Uterus (tissue), 4 donors: ENCODE results near the gene HPSE. TPM values are rescaled to one million over a fixed set of nuclear protein-coding genes. Genes with fewer than 3 reads are reported as not detected.
A peak's percentile ranks its signal among the peaks of the same experiment; 100 is the strongest.

Source experiments
- DNase-seq, 2 donors: peaks; one replicate each; pipeline ENCODE4 v3.0.0-alpha.2; 2019 to 2020
- H3K27ac ChIP-seq, 2 donors: fragments of 200-600 bp; sonication (generic); 1 replicate in 1 of 2; 2 replicates in 1 of 2; pipeline ENCODE4 v1.5.1; 2016 to 2018
- H3K27me3 ChIP-seq, 2 donors: fragments of 200-600 bp; sonication (generic); one replicate each; pipeline ENCODE4 v1.5.1; 2018 to 2019; ENCODE audit warnings: control low read depth in 1 of 2
- H3K36me3 ChIP-seq, 2 donors: fragments of 200-600 bp; sonication (generic); one replicate each; pipeline ENCODE4 v1.5.1; 2019; ENCODE audit warnings: control low read depth in 1 of 2
- H3K4me1 ChIP-seq, 2 donors: fragments of 200-600 bp; sonication (generic); one replicate each; pipeline ENCODE4 v1.5.1; 2018 to 2019; ENCODE audit warnings: control low read depth in 1 of 2
- H3K4me3 ChIP-seq, 2 donors: fragments of 200-600 bp; sonication (generic); 1 replicate in 1 of 2; 2 replicates in 1 of 2; pipeline ENCODE4 v1.5.1; 2018 to 2019; ENCODE audit warnings: mild to moderate bottlenecking in 1 of 2
- H3K9me3 ChIP-seq, 2 donors: fragments of 200-600 bp; sonication (generic); one replicate each; pipeline ENCODE4 v1.5.1; 2019; ENCODE audit warnings: control low read depth in 1 of 2
- CTCF ChIP-seq, 4 experiments: fragments of 200-600 bp in 2 of 4; fragments of 450-650 bp in 2 of 4; sonication (generic) in 2 of 4; IDR thresholded peaks; one replicate each; pipeline ENCODE4 v1.5.1; 2016 to 2019; ENCODE audit warnings: antibody characterized with exemption in 4 of 4, mild to moderate bottlenecking in 2 of 4, moderate library complexity in 1 of 4
- POLR2A ChIP-seq, 2 donors: fragments of 450-650 bp; IDR thresholded peaks; one replicate each; pipeline ENCODE4 v1.6.1; 2016; ENCODE audit warnings: antibody characterized with exemption in 2 of 2, mild to moderate bottlenecking in 1 of 2, moderate library complexity in 1 of 2
- intact Hi-C: fragments of 100-400 bp; cut with DNase I; formaldehyde crosslinking; loops from one replicate; pipeline ENCODE4 v1.15.1; 2023; ENCODE audit warnings: low total_unique reads
- total RNA-seq, 4 donors: library from RNA; depleted of rRNA in 3 of 4; stranded (reverse); fragments of >200 nt in 3 of 4; gene quantifications; one replicate each; pipeline versions ENCODE4 v1.1.0 to v1.2.4, GENCODE V29; 2014 to 2023
- donor health status: DM: yes; HTN: yes; CAD: no.

The HPSE gene
- total RNA-seq, 4 donors from 2014 or later, result 1.3 to 10.2 (median 5.8) TPM

- Histone ChIP-seq H3K9me3 (no peaks in the 10 kb centered on the region), H3K4me1 (peaks cover 0 to 6% of the 10 kb centered on the region in 2 donors), H3K36me3 (no peaks in the 10 kb centered on the region), H3K27ac (no peak overlapping the region), H3K27me3 (no peaks in the 10 kb centered on the region), H3K4me3 (no peak overlapping the region)
- TF ChIP-seq POLR2A (IDR thresholded peaks at IDR 0.05) (no peak), CTCF (IDR thresholded peaks at IDR 0.05) (no peak)
- DNase-seq, result no peak
- intact Hi-C loops, result no loop called here
Measured at GRCh38 chr4:83261307-83261706, 73.3 kb downstream of the HPSE start.

- Histone ChIP-seq H3K36me3 (no peaks in the 10 kb centered on the region), H3K4me3 (no peak overlapping the region), H3K9me3 (no peaks in the 10 kb centered on the region), H3K27me3 (no peaks in the 10 kb centered on the region), H3K4me1 (peaks cover 0 to 6% of the 10 kb centered on the region in 2 donors), H3K27ac (peak overlapping the region in 1 of 2 donors; percentile 85)
- no peak for DNase-seq
- intact Hi-C loops, result no loop called here
- no peak for TF ChIP-seq CTCF (IDR thresholded peaks at IDR 0.05)
- no peak for TF ChIP-seq POLR2A (IDR thresholded peaks at IDR 0.05)
Measured at GRCh38 chr4:83259586-83259985, 75.1 kb downstream of the HPSE start.

GRCh38 chr4:83258461-83258860 lies 76.2 kb downstream of the HPSE start:
- Histone ChIP-seq H3K36me3 (no peaks in the 10 kb centered on the region), H3K4me3 (no peak overlapping the region), H3K27me3 (no peaks in the 10 kb centered on the region), H3K4me1 (peaks cover 0 to 6% of the 10 kb centered on the region in 2 donors), H3K9me3 (no peaks in the 10 kb centered on the region), H3K27ac (peak overlapping the region; percentile 64 to 85)
- TF ChIP-seq POLR2A (IDR thresholded peaks at IDR 0.05) (no peak), CTCF (IDR thresholded peaks at IDR 0.05) (no peak)
- intact Hi-C loops, result no loop called here
- DNase-seq, result no peak

- intact Hi-C loops, result no loop called here
- no peak for DNase-seq
Measured at GRCh38 chr4:83257811-83258210, 76.8 kb downstream of the HPSE start.

GRCh38 chr4:83255584-83255983 lies 79.1 kb downstream of the HPSE start:
- Histone ChIP-seq H3K36me3 (no peaks in the 10 kb centered on the region), H3K27ac (peak overlapping the region in 1 of 2 donors; percentile 85), H3K4me3 (no peak overlapping the region), H3K27me3 (no peaks in the 10 kb centered on the region), H3K9me3 (no peaks in the 10 kb centered on the region), H3K4me1 (peaks cover 0 to 6% of the 10 kb centered on the region in 2 donors)
- DNase-seq, result no peak
- TF ChIP-seq POLR2A (IDR thresholded peaks at IDR 0.05) (no peak), CTCF (IDR thresholded peaks at IDR 0.05) (no peak)
- intact Hi-C loops, result no loop called here

More at GRCh38 chr4:83257811-83258210, 76.8 kb downstream of the HPSE start:
- Histone ChIP-seq H3K9me3 (no peaks in the 10 kb centered on the region), H3K27ac (peak overlapping the region; percentile 64 to 85), H3K36me3 (no peaks in the 10 kb centered on the region), H3K4me1 (peaks cover 0 to 6% of the 10 kb centered on the region in 2 donors), H3K27me3 (no peaks in the 10 kb centered on the region), H3K4me3 (no peak overlapping the region)
- TF ChIP-seq CTCF (IDR thresholded peaks at IDR 0.05) (no peak), POLR2A (IDR thresholded peaks at IDR 0.05) (no peak)
